22Rv1 (cell line): ENCODE data around the gene BEND6.

Experiments used
- CTCF ChIP-seq: fragments of 450-650 bp; IDR thresholded peaks from 2 replicates; pipeline ENCODE4 v1.5.1; 2017; ENCODE audit warnings: mild to moderate bottlenecking
- ZFX ChIP-seq: fragments of 450-650 bp; IDR thresholded peaks from 2 replicates; pipeline ENCODE4 v1.6.1; 2017; ENCODE audit warnings: antibody characterized with exemption, borderline replicate concordance

- TF ChIP-seq CTCF: no peak
- TF ChIP-seq ZFX: no peak
Observed at GRCh38 chr6:56959094-56959493, 4.2 kb downstream of the BEND6 start.
